MCF 10A (cell line): Measurements from ENCODE around the gene SBF2. TPM values are rescaled to one million over a fixed set of nuclear protein-coding genes. Genes with fewer than 3 reads are reported as not detected.

ENCODE experiments used
- BruUV-seq: library from RNA; stranded (reverse); fragments of 400-500 nt; replicated peaks from 2 replicates; lab custom pipeline; 2021; lab: Mats Ljungman, UMichigan
- CTCF ChIA-PET: fragments of 300-600 bp; sonication (Branson Sonifier 250); formaldehyde crosslinking; extraction: SDS; loops from one replicate; lab custom pipeline; 2021; ENCODE audit warnings: antibody characterized with exemption, inconsistent platforms; lab: Yijun Ruan, JAX
- POLR2A ChIA-PET: fragments of 300-600, 350-650 bp; sonication (Branson Sonifier 250); formaldehyde crosslinking; extraction: SDS; loops from one replicate; lab custom pipeline; 2020; ENCODE audit warnings: antibody characterized with exemption, inconsistent platforms; lab: Yijun Ruan, JAX
- DNase-seq: peaks from one replicate; pipeline ENCODE4 v3.0.0-alpha.2; 2018; ENCODE audit not compliant: unreplicated experiment
- H3K27ac Mint-ChIP-seq: one replicate; pipeline ENCODE4 v1.8.0; 2022; ENCODE audit warnings: mild to moderate bottlenecking, low read depth, mixed read lengths; ENCODE audit not compliant: unreplicated experiment
- H3K27me3 Mint-ChIP-seq: one replicate; pipeline ENCODE4 v1.8.0; 2022; ENCODE audit warnings: mixed read lengths; ENCODE audit not compliant: insufficient read depth, unreplicated experiment
- H3K36me3 Mint-ChIP-seq: one replicate; pipeline ENCODE4 v1.8.0; 2022; ENCODE audit warnings: mild to moderate bottlenecking, moderate library complexity, mixed read lengths; ENCODE audit not compliant: insufficient read depth, unreplicated experiment
- H3K4me1 Mint-ChIP-seq: one replicate; pipeline ENCODE4 v1.8.0; 2022; ENCODE audit warnings: mixed read lengths; ENCODE audit not compliant: insufficient read depth, unreplicated experiment
- H3K4me3 Mint-ChIP-seq: one replicate; pipeline ENCODE4 v1.8.0; 2022; ENCODE audit warnings: mild to moderate bottlenecking, moderate library complexity, mixed read lengths; ENCODE audit not compliant: unreplicated experiment
- H3K9me3 Mint-ChIP-seq: one replicate; pipeline ENCODE4 v1.8.0; 2022; ENCODE audit warnings: mixed read lengths; ENCODE audit not compliant: unreplicated experiment
- intact Hi-C: fragments of 100-400 bp; cut with micrococcal nuclease; formaldehyde crosslinking; loops from 2 replicates; pipeline ENCODE4 v1.14.1; 2022
- total RNA-seq: library from RNA; stranded (reverse); gene quantifications from 2 replicates; pipeline ENCODE4 v1.2.3, GENCODE V29; 2022
- TF ChIP-seq, protein P1 (sequence below): fragments of 200-600 bp; IDR thresholded peaks from one replicate; pipeline ENCODE4 v1.8.0; 2022; ENCODE audit warnings: antibody characterized with exemption, mild to moderate bottlenecking; ENCODE audit not compliant: unreplicated experiment

The SBF2 gene
- total RNA-seq, 1 experiment from 2014 or later, result 28.3 TPM

DNA sequence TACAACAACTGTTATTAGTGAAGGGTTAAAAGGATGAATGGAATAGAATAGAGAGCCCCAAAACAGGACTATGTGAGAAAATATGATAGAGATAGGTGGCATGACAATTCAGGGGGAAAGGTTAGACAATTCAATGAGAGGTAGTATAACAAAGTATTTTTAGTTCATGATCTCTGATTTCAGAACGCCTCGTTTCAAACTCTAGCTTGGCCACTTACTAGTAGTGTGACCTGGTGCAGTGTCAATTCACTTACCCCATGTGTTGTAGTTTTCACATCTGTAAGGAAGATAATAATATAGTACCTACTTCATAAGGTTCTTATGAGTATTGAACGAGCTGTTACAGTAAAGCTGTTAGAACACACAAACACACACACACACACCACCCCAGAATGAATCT is 322.1 kb downstream of the SBF2 start:
- intact Hi-C loops, result loop anchor here (5.0 to 10.0 kb wide), 4 partner anchors 233 to 763 kb away; no protein-coding TSS in a partner anchor
- DNase-seq, result no peak
- Mint-ChIP-seq H3K4me1 (no peaks in the 10 kb centered on the region), H3K4me3 (no peak overlapping the region), H3K36me3 (peaks cover 3% of the 10 kb centered on the region), H3K27ac (no peak overlapping the region), H3K9me3 (no peaks in the 10 kb centered on the region), H3K27me3 (no peaks in the 10 kb centered on the region)
- TF ChIP-seq, protein P1, sequence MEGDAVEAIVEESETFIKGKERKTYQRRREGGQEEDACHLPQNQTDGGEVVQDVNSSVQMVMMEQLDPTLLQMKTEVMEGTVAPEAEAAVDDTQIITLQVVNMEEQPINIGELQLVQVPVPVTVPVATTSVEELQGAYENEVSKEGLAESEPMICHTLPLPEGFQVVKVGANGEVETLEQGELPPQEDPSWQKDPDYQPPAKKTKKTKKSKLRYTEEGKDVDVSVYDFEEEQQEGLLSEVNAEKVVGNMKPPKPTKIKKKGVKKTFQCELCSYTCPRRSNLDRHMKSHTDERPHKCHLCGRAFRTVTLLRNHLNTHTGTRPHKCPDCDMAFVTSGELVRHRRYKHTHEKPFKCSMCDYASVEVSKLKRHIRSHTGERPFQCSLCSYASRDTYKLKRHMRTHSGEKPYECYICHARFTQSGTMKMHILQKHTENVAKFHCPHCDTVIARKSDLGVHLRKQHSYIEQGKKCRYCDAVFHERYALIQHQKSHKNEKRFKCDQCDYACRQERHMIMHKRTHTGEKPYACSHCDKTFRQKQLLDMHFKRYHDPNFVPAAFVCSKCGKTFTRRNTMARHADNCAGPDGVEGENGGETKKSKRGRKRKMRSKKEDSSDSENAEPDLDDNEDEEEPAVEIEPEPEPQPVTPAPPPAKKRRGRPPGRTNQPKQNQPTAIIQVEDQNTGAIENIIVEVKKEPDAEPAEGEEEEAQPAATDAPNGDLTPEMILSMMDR, result no peak
- CTCF ChIA-PET, result interaction anchor here (0.6 to 3.9 kb wide), 16 partner anchors 11 to 354 kb away, joined by 3 to 47 read pairs (median 6); no protein-coding TSS in a partner anchor
- BruUV-seq, result no TSS peak
- POLR2A ChIA-PET, result interaction anchor here (0.6 to 2.6 kb wide), 5 partner anchors 89 to 337 kb away, joined by 3 to 11 read pairs (median 3); no protein-coding TSS in a partner anchor

DNA sequence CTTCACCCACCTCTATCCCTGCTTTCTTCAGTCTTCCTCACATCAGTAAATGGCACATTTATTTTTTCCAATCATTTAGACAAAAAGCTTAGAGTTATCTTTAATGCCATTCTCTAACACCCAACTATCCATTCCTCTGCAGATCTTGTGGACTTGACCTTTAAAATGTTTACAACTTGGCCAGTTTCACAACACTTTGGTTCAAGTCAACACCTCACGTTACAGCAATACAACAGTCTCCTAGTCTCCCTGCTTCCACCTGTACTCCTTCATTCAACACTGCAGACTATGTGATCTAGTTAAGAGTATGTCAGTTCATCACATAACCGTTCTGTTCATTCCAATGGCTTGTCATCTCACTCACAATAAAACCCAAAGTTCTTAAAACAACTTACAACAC is 325.0 kb downstream of the SBF2 start:
- H3K27ac Mint-ChIP-seq, result no peak overlapping the region
- intact Hi-C loops, result no loop called here
- no peak overlapping the region for H3K4me3 Mint-ChIP-seq
- H3K36me3 Mint-ChIP-seq, result peaks cover 7% of the 10 kb centered on the region
- no peak for DNase-seq
- BruUV-seq, result no TSS peak
- POLR2A ChIA-PET, result interaction anchor here (0.5 to 1.8 kb wide), 4 partner anchors 13 to 355 kb away, joined by 3 to 7 read pairs (median 4); no protein-coding TSS in a partner anchor
- H3K27me3 Mint-ChIP-seq, result no peaks in the 10 kb centered on the region
- H3K9me3 Mint-ChIP-seq, result no peaks in the 10 kb centered on the region
- CTCF ChIA-PET, result interaction anchor here (0.7 to 1.8 kb wide), 3 partner anchors 12 to 210 kb away, joined by 3 to 14 read pairs (median 3); no protein-coding TSS in a partner anchor
- TF ChIP-seq, protein P1, result no peak
- H3K4me1 Mint-ChIP-seq, result no peaks in the 10 kb centered on the region

DNA sequence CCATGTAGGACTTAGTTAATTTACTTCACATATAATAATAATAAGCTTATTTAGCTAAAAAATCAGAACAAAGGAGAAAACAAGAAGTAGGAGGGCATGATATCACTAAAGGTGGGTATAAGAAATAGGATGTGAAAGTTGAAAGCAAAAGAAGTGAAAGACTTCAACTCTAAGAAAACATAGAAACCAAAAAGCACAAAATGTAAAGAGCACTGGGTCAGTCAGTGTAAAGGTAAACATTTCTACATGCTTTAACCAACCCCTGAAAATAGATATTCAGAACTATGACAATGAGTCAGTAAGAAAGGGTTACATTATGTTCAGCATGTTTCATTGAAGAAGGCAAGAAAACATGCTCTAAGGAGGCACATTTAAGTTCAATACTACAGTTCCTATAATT is 331.3 kb downstream of the SBF2 start:
- ChIA-PET POLR2A (interaction anchor here (1.1 kb wide), 1 partner anchor 20 kb away, joined by 5 read pairs; no protein-coding TSS in a partner anchor), CTCF (no interaction called here)
- TF ChIP-seq, protein P1, result no peak
- Mint-ChIP-seq H3K27me3 (no peaks in the 10 kb centered on the region), H3K9me3 (no peaks in the 10 kb centered on the region), H3K4me3 (no peak overlapping the region), H3K36me3 (peaks cover 17% of the 10 kb centered on the region), H3K27ac (no peak overlapping the region), H3K4me1 (no peaks in the 10 kb centered on the region)
- no peak for DNase-seq
- BruUV-seq, result no TSS peak
- intact Hi-C loops, result no loop called here

DNA sequence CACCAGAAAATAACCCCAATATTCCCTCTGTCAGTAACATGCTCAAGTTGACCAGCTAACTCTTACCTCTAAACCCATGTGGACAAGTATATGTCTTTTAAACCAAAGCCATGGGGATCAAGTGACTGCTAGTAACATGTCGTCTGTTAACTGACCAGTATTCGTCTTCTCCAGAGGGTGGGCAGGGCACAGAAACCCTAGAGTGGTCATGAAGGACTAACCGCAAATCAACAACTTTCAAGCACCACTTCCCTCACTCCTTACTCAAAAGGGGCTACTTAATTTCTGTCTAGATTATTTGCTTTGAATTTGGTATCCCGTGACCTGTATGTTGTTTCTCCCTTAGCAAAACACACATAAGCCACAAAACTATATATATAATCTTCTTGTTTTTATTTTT is 336.9 kb downstream of the SBF2 start:
- Mint-ChIP-seq H3K9me3 (no peaks in the 10 kb centered on the region), H3K4me1 (no peaks in the 10 kb centered on the region), H3K27me3 (no peaks in the 10 kb centered on the region), H3K4me3 (no peak overlapping the region), H3K27ac (no peak overlapping the region), H3K36me3 (peaks cover 14% of the 10 kb centered on the region)
- intact Hi-C loops, result no loop called here
- CTCF ChIA-PET, result interaction anchor here (0.6 kb wide), 1 partner anchor 15 kb away, joined by 3 read pairs; no protein-coding TSS in a partner anchor
- POLR2A ChIA-PET, result no interaction called here
- TF ChIP-seq, protein P1, result no peak
- BruUV-seq, result no TSS peak
- DNase-seq, result no peak
